ENCODE data around the gene ZBTB21. TPM values are rescaled to one million over a fixed set of nuclear protein-coding genes. Genes with fewer than 3 reads are reported as not detected.

Gene ZBTB21
- total and polyA plus RNA-seq, 2 of the 8 experiments (the other 6 are each of a cell fraction or from before 2014, with no cell fraction given) = 3.9 to 17.8 TPM

GRCh38 chr21:41953831-41954653 is 56.1 kb downstream of the ZBTB21 start, which contains the start of gene C2CD2 (continued):
- TF ChIP-seq MAX (IDR thresholded peaks at IDR 0.05) (peak; percentile 92), POLR2A (IDR thresholded peaks at IDR 0.05; ENCODE audit: control extremely low read depth in 1 of 2, low read depth in 2 of 2, low read length in 2 of 2) (peak in 1 of 2 experiments; percentile 10; a peak in 1 of 3 replicates), GABPA (IDR thresholded peaks at IDR 0.05; ENCODE audit: borderline replicate concordance, insufficient read depth, low read length) (peak; percentile 26; the same call in 1 of the 2 replicates), SIN3A (conservative IDR thresholded peaks at IDR 0.05 in 1 of 2, IDR thresholded peaks at IDR 0.05 in 1 of 2; ENCODE audit: low read depth in 1 of 2, low read length in 2 of 2) (peak in 1 of 2 experiments; percentile 40; a peak in 1 of 4 replicates)
